GM19099 (cell line): Measurements from ENCODE around the gene FDX2.

Experiments
- POLR2A ChIP-seq: IDR thresholded peaks from 3 replicates; pipeline ENCODE4 v1.6.1; 2011; ENCODE audit warnings: low read depth; ENCODE audit not compliant: insufficient read length; ENCODE audit errors: extremely low read depth

Gene FDX2

GRCh38 chr19:10283301-10284064, 32.3 kb downstream of the FDX2 start:
- TF ChIP-seq POLR2A, result no peak

- peak; percentile 18 for TF ChIP-seq POLR2A
Observed at GRCh38 chr19:10282043-10282442, 33.8 kb downstream of the FDX2 start.

- no peak for TF ChIP-seq POLR2A
Observed at GRCh38 chr19:10279737-10280442, 35.9 kb downstream of the FDX2 start.

GRCh38 chr19:10278935-10279334, 36.9 kb downstream of the FDX2 start:
- TF ChIP-seq POLR2A, result no peak

GRCh38 chr19:10277795-10278589, 37.8 kb downstream of the FDX2 start:
- TF ChIP-seq POLR2A, result peak; percentile 34

GRCh38 chr19:10274589-10274988, 41.2 kb downstream of the FDX2 start:
- TF ChIP-seq POLR2A, result no peak

- TF ChIP-seq POLR2A, result no peak
Observed at GRCh38 chr19:10271543-10272086, 44.2 kb downstream of the FDX2 start.

- TF ChIP-seq POLR2A, result peak; percentile 99
Observed at GRCh38 chr19:10270616-10271394, 45.0 kb downstream of the FDX2 start, which contains the start of gene ICAM1. Gene ICAM1 (plus strand): TSS chr19:10271120. CDS start chr19:10271160, 40 bp downstream.

- TF ChIP-seq POLR2A, result no peak
Observed at GRCh38 chr19:10270180-10270615, 45.6 kb downstream of the FDX2 start.

GRCh38 chr19:10269333-10270179, 46.3 kb downstream of the FDX2 start:
- no peak for TF ChIP-seq POLR2A

- no peak for TF ChIP-seq POLR2A
Observed at GRCh38 chr19:10268071-10268470, 47.7 kb downstream of the FDX2 start.

- no peak for TF ChIP-seq POLR2A
Observed at GRCh38 chr19:10266706-10267105, 49.1 kb downstream of the FDX2 start.

- TF ChIP-seq POLR2A, result no peak
Observed at GRCh38 chr19:10262771-10263170, 53.0 kb downstream of the FDX2 start.

GRCh38 chr19:10260141-10260584, 55.7 kb downstream of the FDX2 start:
- TF ChIP-seq POLR2A, result no peak
